ENCODE data around the gene AGO3.

- TF ChIP-seq POLR2A (IDR thresholded peaks at IDR 0.05; ENCODE audit: low read length): no peak
- TF ChIP-seq CHD2 (IDR thresholded peaks at IDR 0.05; ENCODE audit: low read length, partially characterized antibody): no peak
- TF ChIP-seq EP300 (IDR thresholded peaks at IDR 0.05): no peak
- no peak for TF ChIP-seq HMGXB4 (CRISPR knock-in tag; IDR thresholded peaks at IDR 0.05; ENCODE audit: borderline replicate concordance)
- TF ChIP-seq HDAC2 (IDR thresholded peaks at IDR 0.05): no peak
- TF ChIP-seq KDM1A (IDR thresholded peaks at IDR 0.05; ENCODE audit: low read depth): no peak
- no peak for TF ChIP-seq RARB (CRISPR knock-in tag; IDR thresholded peaks at IDR 0.05)
These were observed 103.8 kb downstream of the AGO3 start for GRCh38 chr1:36034692-36035091.
